CD4-positive, alpha-beta T cell treated with Interleukin-1 beta for 1 hour (primary cell): ENCODE results near the gene CACNA2D2.

Experiments
- DNase-seq, 2 donors: peaks; one replicate each; pipeline ENCODE4 v3.0.0-alpha.2; 2020 to 2022

The CACNA2D2 gene

DNA sequence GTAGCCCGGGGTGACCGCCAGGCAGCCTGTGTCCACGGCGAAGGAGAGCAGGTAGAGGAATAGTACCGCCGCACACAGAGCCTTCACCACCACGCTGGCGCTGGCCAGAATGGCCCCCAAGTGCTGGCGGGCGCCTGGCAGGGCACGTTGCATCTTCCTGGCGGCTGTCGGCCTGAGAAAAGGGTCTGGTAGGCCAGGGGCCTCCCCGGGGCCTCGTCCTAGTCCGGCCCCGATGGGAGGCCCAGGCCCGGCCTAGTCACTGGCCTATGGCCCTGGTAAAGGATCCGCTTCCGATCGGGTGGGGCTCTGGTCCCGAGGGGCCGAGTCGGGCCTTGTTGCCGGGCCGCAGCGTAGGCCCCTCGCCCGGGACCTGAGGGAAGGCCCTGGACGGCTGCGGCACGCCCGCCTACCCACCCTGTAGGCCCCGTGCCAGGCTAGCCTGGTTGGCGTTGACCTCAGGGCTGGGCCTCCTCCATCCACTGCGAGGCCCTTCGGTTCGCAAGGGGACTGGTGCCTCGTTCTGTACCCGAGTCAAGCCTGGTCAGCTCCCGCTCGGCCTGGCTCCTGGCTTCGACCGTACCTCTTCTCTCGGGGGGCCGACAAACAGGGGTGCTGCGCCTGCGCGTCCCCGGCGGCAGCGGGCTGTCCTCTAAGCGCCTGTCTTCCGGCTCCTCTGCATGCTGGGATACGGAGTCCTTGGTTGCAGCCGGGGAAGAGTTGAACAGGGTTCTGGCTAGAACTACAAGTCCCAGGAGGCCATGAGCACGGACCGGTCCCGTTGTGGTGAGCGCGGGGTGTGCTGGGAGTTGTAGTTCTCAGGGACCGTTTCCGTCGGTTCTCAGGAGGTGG lies 144.3 kb downstream of the CACNA2D2 start, which contains the start of gene TMEM115:
Gene TMEM115 (minus strand): TSS at position 611 of the 849 bp plus-strand sequence. CDS start 458 bp downstream, at position 153.
- DNase-seq, result peak; percentile 98

DNA sequence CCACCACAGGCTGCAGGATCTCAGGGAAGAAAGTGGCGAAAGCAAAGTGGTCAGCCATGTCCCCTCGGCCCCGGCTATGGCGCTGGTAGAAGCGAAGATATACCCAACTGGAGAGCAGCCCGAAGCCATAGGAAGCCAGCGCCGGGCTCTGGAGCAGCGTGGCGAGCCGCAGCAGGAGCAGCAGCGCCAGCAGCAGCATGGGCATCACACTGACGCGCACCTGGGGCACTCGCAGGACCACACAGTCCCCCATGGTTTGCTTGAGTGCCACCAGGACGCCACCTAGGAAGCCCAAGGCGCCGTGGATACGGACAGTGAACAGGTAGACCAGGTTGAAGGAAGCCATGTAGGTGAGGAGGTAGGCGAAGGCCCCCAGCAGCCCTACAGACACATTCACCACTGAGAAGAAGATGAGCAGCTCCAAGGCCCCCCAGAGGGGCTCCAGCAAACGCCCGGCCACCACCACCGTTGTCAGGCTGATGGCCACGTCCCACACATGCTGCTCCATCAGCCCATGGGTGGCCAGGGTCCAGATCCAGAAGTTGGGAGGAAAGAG lies 145.0 kb downstream of the CACNA2D2 start:
- DNase-seq, result no peak

DNA sequence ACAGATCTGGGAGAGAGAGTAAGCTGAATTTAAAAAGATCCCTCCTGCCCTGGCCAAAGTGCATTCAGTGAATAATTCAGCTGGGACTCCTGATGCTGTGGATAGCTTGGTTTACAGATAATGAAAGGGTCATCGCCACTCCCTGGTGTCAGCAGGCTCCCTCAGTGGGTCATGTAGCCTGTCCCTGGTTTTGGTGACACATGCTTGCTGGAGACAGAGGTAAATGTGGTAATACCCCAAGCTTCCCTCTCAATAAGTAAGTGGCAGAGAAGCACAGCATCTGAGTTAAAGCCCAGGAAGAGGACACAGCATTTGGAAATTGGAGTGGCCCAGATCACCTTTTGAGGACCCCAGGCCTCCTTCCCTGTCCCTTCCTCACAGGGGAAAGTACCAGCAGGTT lies 146.0 kb downstream of the CACNA2D2 start:
- DNase-seq, result no peak

DNA sequence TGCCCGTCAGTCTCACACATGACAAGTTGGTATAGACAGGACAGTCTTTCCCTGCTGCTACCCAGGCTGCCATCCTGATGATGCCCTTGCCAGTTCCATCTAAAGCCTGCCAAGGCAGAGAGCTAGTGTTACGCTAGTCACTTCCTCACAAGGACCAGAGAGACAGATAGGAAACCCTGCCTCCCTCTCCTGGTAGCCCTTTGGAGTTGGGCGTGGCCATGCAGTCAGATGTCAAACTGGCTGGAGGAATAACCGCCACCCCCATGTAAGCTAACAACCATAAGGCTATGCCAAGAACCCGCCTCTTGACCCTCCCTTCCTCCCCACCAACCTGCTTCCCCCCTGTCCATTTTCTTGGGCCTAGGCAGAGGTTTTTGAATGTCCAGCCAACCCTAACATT lies 146.9 kb downstream of the CACNA2D2 start:
- DNase-seq, result no peak

DNA sequence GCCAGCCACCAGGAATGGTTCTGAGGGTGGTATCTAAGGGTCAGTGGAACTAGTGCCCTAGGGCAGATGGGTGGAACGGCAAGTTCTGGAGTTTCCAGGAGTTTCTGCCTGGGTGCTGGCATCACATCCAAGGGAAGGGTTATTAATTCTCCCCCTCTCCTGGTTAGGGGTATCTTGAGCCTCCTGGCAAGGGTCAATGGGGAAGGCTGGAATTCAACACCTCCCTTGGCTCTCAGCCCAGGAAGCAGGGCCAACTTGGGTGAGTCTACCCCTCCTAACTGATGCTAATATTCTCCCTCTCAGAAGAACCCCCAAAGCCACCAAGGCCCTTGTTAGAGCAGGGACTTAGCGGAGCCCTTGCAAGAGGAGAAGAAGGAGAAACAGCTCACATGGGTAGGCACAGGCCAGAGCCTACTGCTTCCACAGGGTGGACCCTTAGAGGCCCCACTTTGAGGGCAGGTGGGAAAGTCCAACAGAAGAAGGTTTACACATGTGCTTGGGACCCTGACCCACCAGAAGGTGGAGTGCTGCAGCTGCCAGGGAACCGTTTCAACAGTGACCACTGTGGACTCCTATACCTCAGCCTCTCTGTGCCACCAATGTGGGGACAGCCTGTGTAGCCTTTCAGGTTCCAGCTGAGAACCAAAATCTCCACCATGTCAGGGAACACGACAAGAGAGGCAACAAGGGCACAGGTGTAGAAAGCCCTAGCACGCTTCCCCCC lies 147.4 kb downstream of the CACNA2D2 start:
- no peak for DNase-seq

DNA sequence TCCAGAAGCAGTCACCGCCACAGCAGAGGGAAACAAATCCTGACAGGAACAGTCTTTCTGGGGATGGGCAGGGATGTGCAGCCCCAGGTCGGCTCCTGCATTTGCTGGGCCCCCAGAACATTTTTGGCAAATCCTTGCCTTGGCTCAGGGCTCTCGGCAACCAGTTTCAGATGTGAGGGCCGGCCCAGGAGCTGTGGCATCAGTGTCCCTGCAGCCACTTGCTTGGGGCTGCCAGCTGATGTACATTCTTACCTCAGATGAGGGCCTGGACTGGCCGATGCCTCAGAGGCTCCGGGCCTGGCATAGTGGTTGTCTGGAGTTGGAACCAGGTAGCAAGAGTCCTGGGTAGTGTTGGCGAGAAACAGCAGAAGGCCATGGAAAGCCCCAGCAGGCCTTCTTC lies 148.6 kb downstream of the CACNA2D2 start:
- no peak for DNase-seq

DNA sequence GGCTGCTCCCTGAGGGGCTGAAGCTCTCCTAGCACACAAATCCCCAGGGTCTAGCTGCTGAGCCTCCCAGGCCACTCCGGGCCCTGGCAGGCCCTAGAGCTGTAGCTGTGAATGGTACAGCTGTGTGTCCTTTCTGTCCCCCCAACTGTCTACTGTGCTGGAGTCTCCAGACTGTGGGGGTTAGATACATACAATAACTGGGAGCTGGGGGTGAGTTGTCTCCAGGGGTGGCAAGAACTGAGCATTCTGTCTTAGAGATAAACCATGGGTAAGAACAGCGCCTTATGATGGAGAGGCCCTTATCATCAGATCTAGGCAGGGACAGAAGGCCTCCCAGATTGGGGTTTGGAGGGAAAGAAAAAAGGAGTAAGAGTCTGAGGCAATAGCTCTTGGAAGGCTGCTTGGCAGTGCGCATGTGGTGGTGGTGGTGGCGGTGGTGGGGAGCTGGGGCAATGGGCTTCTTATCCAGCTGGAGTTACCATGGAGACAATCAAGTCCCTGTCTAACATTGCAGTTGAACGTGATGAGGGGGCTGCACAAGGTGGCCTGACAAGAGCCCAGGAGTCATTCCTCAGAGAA lies 149.2 kb downstream of the CACNA2D2 start:
- DNase-seq, result no peak

DNA sequence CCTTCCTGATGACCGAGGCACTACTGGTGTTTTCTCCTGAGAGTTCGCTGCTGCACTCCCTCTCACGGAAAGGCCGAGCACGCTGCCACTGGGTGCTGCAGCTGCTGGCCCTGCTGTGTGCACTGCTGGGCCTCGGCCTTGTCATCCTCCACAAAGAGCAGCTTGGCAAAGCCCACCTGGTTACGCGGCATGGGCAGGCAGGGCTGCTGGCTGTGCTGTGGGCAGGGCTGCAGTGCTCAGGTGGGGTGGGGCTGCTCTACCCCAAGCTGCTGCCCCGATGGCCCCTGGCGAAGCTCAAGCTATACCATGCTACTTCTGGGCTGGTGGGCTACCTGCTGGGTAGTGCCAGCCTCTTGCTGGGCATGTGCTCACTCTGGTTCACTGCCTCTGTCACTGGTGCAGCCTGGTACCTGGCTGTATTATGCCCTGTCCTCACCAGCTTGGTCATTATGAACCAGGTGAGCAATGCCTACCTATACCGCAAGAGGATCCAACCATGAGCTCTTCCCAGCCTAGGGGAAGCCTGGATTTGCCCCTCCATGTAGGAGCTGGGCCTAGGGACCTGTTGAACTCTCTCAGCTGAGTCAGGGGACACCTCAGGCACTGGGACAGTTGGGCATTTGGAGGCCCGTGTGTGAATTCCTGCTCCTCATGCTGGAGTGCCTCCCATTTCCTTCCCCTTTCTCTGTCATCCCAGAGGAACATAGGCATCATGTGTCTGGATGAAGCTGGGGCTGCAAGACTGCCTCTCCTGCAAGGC lies 150.0 kb downstream of the CACNA2D2 start:
- DNase-seq, result no peak

DNA sequence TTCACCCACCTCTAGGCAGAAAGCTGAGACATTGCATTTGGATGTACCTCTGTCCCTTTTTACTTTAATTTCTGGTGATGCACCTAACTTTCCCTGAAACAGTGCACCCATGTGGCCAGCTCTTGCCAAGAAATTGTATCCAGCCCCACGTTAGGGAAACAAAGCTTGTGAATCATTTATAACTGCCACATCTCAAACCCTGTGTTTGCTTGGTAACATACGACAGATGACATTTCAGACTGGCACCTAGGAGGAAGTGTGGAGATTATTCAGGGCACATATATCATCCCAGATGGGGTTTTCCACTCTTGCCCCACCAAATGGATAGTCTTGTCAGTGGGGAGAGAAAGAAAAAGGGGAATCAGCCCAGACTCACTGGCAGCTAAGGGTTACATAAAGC lies 150.7 kb downstream of the CACNA2D2 start:
- DNase-seq, result no peak

DNA sequence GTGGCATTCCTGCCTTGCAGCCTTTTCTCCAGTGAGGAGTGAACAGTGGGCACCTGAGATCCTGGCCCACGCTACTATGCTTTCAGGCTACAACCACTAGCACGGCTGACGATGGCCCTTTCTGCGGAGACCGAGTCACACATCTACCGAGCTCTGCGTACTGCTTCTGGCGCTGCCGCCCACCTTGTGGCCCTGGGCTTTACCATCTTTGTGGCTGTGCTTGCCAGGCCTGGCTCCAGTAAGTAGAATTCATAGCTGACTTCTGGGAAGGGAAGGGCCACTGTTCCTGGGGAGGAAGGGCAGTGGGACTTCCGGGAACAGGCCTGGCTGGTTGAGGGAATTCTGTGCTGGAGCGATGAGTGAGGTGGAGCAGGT lies 152.1 kb downstream of the CACNA2D2 start:
- DNase-seq, result no peak

DNA sequence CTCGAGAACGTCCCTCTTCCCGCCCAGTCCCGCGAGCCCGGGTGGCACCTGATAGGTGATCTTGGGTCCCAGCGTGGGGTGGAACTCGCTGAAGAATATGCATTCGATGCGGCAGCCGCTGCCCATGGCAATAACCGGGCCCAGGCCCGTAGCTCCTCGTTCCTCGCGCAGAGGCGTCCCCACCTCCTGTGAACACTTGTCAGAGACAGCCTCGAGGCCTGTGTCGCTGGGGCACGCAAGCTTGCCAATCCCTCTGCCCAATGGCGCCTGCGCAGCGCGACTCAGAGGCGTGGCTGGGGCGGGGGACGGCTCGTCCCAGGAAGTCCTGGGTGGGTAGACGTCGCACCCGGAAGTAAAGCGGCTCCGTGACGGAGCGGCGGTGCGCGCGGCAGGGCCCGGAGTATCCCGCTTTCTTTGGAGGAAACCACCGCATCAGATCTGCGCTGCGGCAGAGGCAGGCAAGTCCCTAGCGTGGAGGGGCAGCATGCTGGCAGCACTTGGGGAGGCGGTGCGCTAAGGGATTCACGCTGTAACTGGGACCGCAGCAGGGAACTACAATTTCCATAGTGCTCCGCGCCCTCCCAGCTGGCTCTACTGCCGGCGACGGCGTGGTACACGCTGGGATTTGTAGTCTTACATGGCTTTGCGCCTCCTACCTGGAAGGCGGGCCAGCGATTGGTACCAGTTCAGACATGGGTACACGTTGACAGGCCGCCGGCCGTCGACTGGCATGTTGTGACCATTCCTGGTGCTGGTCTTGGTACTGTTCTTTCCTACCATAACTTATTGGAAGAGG lies 152.7 kb downstream of the CACNA2D2 start, which contains the start of the genes CYB561D2 and NPRL2:
Gene CYB561D2 (plus strand): TSS at position 336 of the 796 bp plus-strand sequence. CDS start 572 bp downstream, outside the sequence.
Gene NPRL2 (minus strand): TSS at position 249 of the 796 bp plus-strand sequence. CDS start 123 bp downstream, at position 126.
- peak; percentile 98 to 99 for DNase-seq

DNA sequence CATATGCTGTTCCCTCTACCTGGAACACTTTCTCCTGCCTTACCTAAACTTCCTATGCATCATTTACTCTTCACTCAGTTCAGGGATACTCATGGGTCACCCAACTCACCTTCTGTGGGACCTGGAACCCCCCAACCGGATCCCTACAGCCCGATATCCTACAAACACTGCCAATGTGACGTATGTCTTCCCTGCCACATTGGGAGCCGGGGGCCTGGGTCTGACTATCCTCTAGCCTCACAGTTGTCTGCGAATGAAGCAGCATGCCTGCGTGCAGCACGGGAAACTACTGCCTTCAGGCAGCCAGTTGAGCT lies 153.3 kb downstream of the CACNA2D2 start:
- no peak for DNase-seq

DNA sequence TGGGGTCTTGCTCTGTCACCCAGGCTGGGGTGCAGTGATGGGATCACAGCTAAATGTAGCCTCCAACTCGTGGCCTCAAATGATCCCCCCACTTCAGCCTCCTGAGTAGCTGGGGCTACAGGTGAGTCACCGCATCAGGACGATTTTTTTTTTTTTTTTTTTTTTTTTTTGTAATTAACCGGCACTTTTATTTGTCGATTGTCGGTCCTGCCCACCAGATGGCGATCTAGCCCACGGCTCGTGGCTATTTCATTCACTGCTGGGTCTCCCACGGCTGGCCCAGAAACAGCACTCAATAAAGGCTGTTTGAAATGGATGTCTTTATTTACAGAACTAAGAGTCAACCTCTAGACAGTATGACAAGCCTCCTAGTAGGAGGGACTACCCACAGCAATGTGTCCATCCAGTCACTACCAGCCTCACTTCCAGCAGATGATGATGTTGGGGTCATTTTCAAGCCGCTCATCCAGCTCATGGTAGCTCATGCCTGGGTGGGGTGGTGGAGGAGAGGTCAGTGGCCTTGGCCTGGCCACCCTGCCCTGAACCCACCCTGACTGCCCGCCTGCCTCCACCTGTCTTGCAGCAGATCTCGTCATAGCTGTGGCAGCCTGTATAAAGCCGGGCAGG lies 156.1 kb downstream of the CACNA2D2 start:
- peak; percentile 85 to 87 for DNase-seq

DNA sequence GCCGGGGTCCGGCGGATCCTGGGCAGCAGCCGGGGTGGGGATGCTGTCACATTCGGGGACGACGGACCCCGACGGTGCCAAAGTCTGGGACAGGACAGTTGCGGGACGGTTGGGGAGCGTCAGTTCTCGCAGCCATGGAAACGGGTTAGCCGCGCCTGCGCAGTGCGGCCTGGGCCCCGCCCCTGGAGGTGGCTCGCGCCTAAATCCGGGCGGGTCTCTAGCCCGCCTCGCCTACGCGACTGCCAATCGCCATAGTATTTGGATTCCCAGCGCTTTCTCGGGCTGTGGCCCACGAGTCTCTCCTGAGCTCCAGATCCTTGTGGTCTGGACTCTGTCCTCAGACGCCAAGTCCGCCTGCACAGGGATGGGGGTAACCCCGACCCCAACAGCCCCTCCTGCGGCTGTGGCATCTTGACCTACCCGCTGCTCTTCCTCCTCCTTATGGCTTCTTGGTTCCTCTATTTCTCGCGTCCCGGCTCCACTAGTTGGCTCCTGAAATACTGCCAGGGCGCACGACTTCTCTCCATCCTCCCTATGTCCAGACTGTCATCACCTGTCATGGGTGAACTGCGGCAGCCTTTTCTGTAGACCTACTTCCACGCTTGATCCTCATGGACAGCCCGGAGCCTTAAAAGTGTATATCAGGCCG lies 157.7 kb downstream of the CACNA2D2 start, which contains the start of gene ZMYND10:
Gene ZMYND10 (minus strand): TSS at position 147 of the 649 bp plus-strand sequence. CDS start 153 bp downstream, outside the sequence.
- peak; percentile 80 for DNase-seq

DNA sequence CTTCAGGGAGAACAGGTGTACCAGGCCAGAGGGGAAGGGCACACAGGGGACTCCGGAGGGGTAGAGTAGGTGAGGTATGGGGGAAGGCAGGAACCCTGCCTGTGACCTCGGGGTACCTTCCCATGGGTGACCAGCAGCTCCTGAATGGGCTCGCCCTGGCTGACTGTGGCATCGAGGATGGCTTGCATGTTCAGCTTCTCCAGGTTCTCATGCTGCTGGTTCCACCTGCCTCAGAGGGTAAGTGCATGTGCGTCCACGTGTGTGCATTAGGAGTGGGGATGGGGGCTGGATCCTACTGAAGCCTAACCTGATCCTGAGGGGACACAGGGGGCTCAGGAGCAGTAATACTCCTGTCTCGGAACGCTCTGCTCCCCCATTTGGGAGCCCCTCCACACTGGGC lies 158.4 kb downstream of the CACNA2D2 start:
- no peak for DNase-seq

DNA sequence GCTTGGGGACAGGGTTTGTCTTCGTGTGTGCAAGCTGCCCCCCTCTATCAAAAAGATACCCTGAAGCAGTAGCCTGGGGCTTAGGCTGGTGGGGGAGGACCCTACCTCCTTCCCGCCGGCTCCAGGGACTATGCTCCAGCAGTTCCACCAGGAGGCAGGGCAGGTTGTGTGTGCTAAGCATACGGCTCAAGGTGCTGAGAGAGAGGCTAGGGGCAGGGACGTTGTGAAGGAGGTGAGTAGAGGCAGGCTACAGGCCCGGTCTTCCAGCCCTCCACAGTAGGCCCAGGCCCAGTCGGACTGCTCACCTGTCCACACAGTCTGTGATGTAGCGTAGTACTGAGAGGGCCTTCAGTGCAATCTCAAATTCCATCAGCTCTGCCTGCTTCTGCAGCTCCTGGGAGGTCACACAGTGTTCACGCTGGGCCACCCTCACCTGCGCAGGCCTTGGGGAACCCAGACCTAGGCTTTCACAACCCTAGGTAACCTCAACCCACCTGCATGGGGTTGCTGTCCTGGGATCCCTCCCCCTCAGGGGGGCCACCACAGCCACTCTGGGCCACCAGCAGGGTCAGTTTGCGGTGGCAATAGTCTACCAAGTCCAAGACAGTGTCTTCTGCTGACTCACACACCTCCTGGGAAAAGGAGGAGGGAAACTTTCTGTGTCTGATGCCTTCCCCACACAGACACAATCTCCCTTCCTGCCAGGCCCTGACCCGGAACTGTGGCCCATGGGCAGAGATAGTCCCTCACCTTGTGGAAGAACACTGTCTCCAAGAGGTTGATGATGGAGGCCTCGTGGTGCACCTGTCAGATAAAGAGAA lies 160.4 kb downstream of the CACNA2D2 start:
- no peak for DNase-seq

DNA sequence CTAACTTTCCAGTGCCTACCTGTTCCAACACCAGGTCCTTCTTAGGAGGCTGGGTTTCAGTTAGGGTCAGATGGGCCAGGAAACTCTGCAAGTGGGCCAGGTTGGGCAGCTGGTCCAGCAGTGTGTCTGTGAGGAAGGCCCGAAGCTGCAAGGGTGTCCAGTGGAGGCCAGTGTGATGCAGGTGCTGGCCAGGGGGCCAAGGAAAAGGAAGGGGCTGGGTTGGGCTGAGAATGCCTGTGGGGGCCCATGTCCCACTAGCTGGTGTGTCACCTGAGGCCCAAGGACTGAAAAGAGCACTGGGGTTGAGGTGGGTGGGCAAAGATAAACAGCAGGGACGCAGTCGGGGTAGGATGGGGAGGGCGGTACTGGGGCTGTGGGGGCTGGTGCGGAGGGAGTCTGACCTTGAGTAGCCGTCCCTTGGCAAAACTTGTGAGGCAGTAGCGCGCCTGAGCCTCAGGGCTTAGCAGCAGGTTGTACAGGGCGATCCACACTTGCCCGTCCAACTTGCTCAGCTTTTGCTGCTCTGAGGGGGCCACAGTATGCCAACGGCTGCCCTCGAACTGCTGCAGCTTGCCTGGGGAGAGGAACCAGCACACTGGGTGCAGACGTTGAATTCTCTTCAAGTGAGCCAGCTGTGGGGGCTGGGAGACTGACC lies 161.3 kb downstream of the CACNA2D2 start:
- no peak for DNase-seq

DNA sequence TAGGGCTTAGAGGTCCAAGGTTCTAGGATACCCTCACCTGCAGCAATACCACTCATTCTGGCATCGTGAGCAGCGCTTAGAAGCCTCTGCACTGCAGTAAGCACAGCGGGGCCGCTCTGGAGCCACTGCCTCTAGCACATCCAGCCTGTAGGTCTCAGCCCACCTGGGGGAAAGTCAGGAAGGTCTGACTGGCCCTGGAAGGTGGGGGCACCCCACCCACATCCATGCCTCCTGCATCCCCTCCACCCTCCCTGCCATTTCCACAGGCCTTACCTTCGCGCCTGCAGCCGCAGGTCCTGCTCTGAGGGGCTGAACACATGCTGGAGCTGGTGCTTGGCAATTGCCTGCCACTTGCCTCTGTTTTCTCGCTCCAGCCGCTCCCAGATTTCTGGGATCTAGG lies 161.9 kb downstream of the CACNA2D2 start:
- no peak for DNase-seq
